Measurements from ENCODE around the gene PPP1R15B.
"Not testable (repeated sequence)": the region's sequence is repeated elsewhere in the genome, so short reads cannot be mapped to it uniquely, and the experiment has no call there.

Gene PPP1R15B

DNA sequence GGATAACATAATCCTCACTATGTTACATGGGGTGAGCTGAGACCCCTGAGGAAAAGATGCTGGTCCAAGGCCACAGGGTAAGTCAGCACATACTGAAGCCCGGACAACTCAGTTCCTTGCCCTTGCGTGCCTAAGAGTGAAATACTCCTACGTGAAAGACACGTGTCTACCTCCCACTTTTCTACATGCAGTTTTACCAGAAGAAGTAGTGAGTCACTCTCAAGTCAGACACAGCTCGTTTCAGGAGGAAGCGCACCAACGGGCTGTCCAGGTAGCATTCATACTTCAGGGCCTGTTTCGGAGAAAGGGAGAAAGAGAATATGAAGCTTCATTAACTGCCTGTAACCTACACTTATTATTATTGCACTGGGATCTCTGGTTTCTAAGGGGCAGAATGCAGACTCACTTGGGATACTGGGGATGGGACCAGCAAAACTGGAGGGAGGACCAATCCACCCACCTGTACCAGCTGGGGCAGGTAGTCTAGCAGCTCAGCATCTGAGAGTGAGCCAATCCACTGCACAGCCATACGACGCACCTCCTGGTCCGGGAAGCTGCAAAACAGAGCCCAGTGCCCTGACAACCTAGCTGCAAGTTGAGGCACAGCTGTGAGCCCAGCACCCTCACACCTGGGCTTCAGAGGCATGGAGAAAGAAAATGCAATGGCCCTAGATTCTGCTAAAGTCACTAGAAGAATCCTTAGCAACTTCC lies 32.4 kb upstream of the PPP1R15B start:
- no peak for DNase-seq (ENCODE audit: low read depth)

DNA sequence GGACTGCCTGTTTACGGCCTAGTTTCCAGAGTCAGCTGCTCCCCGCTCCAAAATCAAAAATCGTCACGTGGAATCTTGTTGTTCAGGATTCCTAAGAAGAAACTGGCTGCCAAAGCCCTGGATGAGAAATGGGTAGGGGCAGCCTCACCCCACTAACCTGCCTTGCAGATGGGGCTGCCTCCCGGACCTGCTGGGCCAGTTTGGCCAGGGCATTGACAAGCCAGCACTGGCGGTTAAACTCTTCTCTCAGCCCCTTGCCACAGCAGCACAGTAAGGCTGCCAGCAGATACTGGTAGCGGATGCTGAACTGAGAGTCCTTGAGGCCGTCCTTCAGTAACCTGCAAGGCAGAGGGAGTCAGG lies 31.6 kb upstream of the PPP1R15B start:
- no peak for DNase-seq (ENCODE audit: low read depth)

DNA sequence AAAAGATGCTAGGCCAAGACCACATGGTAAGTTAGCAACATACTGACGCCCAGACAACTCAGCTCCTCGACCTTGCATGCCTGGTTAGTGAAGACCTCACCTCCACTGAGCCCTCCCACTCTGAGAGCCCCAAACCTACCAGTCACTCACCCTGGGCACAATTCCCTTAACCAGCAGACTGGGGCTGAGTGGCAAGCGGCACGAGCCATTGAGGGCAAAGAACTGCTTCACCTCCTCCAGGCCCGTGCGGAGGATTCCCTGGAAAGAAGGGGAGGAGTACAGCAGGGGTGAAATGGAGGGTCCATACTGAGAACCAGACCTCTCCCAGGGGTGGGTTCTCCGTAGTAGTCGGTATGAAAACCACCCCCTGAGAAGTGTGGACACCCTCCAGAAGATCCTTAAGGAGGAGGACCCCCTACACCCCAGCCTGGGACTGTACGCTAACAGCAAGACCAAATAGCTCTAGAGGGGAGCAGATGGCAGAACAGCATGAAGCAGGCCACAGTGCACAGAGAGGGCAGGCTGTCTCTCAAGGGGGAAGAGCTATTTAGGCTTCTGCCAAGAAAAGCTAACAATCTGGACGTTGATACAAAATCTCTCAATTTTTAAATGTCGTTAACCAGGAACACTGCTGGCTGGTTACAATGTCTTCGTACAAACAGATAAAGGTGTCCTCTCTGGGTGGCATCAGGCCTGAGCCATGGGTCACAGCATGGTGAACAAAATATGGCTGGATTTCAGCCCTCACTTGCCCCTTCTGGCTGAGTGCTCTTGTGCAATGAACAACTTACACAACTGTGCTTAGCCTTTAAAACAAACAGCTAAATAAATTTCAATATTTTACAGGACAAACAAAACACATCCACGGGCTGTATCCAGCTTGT lies 31.0 kb upstream of the PPP1R15B start:
- no peak for DNase-seq (ENCODE audit: low read depth)

DNA sequence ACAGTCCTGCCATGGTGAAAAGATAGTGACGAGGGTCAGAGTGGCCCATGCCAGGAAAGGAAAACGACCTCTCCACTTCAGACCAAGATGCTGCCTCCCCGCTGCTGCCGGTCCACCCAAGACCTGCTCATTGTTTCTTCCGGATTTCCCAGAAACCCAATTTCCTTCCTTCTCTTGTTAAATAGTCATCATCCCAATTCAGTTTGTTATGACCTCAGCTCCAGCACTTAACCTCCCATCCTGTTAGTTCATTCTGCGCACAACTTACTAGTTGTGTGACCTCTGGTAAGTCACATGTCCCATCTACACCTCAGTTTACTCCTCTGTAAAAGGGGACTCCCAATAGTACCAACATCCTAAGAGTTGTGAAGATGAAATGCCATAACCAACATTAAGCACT lies 29.9 kb upstream of the PPP1R15B start:
- no peak for DNase-seq (ENCODE audit: low read depth)

DNA sequence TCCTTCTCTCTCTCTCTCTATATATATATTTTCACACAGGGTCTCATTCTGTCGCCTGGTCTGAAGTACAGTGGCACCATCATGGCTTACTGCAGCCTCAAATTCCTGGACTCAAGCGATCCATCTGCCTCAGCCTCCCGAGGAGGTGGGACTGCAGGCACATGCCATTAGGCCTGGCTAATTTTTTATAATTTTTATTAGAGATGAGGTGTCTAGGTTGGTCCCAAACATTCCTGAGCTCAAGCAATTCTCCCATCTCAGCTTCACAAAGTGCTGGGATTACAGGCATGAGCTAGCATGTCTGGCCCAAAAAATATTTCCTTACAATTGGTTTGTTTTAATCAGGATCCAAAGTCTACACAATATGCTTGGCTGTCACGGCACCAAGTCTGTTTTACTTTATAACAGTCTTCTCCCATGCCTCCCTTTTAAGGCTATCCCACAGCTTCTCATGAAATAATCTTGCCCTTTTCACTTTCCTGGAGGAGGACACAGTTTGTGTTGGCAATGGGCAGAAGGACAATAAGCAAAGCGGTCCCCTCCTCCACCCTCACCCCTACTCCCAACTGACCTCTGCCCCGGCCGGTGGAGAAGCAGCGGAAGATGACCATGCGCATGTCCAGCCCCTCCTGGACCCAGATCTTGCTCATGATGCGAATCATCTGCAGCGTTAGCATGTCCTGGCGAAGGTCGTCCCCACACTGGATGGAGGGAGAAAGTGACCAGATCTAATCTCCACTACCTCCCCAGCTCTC lies 28.2 kb upstream of the PPP1R15B start:
- no peak for DNase-seq (ENCODE audit: low read depth)

DNA sequence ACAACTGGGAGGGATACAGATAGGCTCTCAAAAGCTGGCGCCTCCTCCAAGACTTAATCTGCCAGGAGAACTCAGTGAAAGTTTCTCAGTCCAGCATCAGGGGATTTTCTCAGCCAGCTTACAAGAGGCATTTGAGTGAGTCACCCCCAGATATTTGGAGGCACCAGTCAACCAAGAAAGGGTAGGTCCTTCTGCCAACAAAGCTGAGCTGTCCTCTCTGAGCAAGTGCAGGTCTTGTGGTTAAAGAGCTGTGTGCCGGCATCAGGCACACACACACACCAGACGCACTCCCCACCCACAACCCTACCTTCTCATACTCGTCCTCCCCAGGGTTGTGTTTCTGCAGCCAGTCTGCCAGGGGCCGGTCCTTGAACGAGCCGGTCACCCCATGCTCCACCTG lies 27.0 kb upstream of the PPP1R15B start:
- no peak for DNase-seq (ENCODE audit: low read depth)

DNA sequence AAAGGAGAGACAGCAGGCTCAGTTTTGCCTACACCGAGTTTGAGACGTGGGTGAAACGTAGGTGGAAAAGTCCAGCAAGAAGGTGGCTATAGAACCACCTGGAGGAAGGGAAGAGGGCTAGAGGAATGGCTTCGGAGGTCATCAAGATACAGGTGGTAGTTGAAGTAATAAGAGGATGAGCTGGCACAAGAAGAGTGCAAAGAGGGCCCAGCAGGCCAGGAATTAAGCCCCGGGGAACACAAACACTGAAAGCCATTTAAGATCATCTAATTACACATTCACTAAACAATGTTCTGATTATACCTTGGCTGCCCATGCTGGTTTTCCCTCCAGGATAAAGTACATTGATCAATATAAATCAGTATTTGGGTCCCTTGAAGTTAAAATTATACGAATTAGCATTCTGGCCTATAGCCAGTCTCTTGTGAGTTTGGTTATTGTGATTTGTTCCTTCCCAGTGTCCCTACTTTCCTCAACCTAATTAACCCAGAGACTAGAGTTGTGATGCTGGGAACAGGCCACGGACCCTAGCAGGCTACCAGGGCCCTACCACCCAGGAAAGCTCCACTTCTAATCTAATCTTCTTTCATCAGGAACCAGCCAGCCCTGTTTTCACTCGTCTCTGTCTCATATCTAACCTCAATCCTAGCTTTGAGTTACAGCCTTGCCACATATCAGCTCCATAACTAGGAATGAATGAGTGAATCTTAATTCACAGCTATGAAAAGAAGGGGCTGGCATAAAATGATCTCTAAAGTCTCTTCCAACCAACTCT lies 26.4 kb upstream of the PPP1R15B start:
- DNase-seq (ENCODE audit: low read depth), result no peak

DNA sequence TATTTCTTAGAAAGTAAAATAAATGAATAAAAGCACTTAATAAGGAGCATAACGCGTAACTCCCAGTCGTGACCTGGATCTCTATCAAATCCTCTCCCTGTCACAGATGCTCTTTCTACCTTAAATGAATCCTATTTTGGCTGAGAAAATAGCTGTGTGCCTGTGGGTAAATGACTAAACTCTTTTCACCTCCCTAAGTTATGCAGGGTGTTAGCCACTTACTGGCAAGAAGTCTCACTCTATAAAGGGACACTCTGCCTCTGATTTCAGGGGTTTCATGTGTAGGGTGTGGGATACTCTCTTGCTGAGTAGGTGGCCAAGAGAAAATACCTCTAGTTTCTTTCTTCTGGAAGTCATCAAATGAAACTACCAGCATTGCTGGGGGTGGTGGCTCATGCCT lies 24.3 kb upstream of the PPP1R15B start:
- DNase-seq (ENCODE audit: low read depth), result no peak

DNA sequence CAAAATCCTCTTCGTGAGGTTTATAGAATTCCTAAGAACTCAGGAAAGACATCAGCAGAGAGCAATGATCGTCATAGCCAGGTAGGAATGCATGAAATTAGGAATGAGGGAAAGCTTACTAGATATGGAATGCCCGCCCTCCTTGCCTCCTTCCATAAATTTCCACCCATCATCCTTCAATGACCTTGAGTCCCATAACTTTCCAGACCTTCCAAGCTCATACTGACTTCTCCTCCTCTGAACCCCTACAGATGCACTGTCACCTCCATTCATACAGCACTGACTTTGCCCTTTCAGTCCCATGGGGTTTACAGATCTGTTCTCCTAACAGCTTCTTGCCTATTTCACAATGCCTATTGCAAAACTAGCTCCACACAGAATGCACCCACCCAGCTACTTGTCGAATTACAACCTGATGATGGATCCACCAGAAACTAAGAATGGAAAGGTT lies 23.8 kb upstream of the PPP1R15B start:
- no peak for DNase-seq (ENCODE audit: low read depth)

DNA sequence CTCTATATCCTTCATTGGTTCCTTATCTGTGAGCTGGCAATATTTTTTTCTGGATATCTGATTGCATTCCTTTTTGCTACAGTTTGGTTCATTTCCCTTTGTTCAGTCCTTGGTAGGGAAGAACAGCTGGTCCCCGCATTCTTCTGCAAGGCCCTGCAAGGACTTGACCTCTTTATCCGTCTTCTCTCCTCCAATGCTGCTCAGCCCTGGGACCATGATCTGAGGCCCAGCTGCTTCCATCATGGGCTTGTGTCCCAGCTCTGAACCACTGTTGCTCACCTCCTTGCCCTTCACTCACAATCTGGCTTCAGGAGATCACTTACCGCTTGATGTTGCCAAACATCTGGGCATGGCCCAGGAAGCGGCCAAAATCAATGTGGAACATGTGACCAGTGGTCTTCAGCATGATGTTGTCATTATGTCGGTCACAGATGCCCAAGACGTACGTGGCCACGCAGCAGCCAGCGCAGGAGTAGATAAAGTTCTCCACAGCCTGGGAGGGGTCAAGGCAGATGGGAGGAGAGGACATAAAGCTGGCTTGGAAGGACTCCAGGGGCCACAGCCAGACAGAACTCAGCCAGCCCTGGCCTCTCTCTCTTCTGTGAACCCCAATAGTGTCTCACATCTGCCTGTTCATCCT lies 22.6 kb upstream of the PPP1R15B start:
- no peak for DNase-seq (ENCODE audit: low read depth)

DNA sequence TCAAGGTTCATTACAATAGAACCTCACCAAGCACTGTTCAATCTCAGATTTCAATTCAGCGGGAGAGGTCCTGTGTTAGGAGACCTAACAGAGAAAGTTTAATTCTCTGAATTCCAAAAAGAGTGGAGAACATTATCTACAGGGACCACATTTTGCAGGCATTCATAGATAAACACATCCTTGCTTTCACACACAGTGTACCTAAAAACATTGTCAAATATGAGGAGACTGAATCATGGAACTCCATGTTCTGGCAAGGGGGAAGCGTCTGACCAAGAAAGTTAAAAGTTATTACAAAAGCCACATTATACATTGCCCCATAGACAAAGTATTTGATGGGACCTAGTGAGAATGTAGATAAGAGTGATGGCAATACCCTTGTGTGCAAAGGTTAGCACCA lies 21.1 kb upstream of the PPP1R15B start:
- no peak for DNase-seq (ENCODE audit: low read depth)

DNA sequence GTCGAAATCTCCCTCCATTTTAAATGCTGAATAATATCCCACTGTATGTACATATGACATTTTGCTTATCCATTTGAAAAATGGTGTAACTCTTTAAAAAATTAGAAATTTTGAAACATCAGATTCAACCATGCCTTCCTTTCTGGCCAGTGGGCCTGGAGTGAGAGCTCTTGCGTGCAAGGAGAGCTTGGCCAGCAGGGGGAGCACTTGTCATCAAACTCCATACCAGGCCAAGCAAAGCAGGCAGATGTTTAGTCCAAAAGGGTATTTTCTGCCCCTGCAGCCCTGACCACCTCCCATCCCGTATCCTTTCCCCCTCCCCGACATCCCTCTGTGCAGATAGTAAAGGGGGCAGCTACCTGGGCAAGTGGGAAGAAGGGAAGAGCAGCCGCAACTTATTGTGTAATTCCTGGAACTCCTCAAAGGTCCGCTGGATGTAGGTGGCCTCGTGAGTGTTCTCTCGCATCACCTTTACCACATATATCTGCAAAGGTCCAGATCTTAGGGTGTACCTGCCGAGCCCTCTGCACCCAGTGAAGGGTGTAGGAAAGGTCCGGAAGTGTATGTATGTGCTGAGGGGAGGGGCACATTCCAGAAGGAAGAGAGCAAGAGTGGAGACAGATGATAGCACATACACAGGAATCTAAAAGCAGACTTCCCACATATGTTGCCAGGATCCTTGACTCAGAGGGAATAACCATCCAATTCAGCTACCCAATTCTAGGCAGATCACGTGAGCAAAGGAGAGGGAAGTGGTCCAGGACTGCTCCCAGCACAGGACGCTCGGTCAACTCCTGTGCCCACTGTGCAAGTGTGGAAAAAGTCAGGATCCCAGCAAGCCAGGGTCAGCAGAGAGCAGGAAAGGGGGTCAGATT lies 19.9 kb upstream of the PPP1R15B start:
- DNase-seq (ENCODE audit: low read depth), result peak; percentile 74

DNA sequence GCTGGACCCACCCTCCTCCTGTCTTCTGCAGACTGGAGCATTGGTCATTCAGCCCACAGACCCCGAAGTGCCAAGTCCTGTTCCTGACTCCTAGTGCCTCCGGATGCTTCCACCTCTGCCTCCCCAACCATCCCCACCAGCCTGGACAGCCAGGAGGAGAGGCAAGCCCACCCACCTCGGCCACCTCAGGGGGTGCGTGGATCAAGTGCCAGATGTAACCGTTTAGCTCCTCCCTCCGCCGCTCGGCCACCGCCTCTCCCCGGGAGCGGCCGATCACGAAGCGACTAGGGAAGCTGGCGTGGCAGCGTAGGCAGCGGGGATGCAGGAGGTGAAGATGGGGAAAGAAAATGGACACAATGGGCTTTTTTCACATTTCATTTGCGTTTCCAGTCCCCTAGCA lies 18.1 kb upstream of the PPP1R15B start:
- DNase-seq (ENCODE audit: low read depth), result no peak

DNA sequence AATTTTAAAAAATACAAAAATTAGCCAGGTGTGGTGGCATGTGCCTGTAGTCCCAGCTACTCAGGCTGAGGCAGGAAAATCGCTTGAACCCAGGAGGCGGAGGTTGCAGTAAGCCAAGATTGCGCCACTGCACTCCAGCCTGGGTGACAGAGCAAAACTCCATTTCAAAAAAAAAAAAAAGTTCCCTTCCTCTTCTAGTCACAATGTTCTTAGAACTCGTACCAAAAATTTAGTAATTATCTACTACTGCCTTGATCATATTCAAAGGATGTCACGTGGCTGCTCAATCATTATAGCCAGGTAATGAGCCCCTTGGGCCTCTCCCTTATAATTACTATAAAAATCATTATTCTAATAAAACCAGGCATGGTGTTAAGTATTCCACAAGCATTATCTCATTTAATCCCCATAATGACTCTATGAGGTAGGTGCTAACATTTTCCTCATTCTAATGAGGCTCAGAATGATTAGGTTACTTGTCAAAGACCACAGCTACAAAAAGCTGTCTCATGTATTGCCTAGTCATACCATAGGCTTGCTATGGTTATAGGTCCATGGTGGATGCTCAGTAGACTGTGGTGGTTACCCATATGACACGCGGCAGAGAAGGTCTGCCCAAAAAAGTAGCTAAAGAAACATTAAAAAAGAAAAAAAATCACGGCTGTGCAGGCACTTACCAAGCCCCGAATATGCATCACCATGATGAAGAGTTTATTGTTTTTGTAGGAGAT lies 15.5 kb upstream of the PPP1R15B start:
- no peak for DNase-seq (ENCODE audit: low read depth)

DNA sequence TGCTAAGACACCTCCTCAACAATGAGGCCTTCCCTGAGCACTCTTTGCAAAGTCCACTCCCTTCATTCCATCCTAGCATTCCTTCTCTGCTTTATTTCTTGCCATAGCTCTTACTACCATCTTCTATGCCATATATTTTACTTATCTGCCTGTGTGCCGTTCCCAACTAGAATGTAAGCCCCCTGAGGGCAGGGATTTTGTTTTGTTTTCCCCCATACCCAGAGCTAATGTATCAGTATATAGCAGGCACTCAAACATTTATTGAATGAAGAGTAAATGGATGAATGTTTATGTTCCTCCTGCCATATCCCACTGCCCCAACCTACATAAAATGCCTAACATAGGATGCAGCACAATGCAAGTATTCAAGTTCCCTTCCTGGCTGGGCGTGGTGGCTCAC lies 14.9 kb upstream of the PPP1R15B start:
- DNase-seq (ENCODE audit: low read depth), result no peak

DNA sequence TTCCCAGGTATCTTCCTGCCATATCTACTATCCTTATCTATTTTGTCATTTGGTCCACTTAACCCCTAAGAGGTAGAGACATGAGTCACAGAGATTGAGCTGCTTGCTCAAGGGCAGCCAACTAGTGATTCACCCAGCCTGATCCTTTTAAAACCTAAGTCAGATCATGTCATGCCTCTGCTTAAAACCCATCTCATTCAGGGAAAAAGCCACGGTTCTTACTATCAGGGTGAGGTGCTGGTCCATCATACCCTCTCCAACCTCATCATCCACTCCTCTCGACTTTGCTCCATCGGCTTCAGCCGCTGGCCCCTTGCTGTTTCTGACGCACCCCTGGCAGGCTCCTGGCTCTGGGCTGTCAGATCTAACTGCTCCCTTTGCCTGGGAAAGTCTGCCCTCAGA lies 14.4 kb upstream of the PPP1R15B start:
- DNase-seq (ENCODE audit: low read depth), result no peak

DNA sequence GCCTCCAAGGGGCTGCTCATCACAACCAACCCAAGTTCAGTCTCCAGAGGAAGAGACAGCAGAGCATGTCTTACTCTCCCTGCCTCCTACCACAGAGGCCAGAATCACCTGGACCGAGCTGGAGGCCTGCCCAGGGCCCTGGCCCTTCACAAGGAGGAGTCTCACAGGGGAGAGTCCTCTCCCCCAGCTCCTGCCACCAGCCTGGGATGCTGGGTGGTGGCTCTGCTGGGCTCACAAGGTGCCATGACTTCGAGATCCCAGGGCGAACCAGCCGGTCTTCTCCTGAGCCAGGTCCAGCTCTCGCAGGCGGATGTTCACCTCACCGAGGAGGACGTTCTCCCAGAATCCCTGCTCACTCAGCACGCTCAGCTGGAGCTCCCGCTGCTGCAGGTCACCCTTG lies 13.0 kb upstream of the PPP1R15B start:
- no peak for DNase-seq (ENCODE audit: low read depth)

DNA sequence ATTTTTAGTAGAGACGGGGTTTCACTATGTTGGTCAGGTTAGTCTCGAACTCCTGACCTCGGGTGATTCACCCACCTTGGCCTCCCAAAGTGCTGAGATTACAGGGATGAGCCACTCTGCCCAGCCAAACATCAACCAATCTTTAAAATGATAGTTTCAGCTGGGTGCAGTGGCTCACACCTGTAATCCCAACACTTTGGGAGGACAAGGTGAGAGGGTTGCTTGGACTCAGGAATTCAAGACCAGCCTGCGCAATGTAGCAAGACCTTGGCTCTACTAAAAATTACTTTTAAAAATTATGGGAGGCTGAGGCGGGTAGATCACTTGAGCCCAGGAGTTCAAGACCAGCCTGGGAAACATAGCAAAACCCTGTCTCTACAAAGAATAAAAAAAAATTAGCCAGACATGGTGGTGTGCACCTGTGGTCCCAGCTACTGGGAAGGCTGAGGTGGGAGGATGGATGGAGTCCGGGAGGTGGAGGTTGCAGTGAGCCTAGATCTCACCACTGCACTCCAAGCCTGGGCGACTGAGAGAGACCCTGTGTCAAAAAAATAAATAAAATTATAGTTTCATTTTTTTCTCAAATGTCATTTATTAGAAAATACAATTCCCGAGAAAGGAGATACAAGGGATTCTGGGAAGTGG lies 10.6 kb upstream of the PPP1R15B start:
- DNase-seq (ENCODE audit: low read depth), result not testable (repeated sequence)

DNA sequence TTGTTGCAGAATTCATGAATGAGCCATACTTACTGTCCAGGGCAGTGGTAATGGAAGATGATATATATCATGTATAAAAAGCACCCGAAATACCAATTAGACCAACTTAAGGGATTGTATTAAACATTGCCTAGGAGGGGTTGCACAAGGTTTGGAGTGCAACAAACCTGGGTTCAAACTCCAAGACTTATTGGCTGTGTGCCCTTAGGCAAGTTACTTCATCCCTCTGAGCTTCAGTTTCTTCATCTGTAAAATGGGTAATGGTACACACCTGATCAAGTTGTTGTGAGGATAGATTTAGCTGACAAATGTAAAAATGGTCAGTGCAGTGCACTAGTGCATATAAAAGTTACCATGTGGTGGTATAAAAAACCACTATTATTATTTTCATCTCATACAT lies 9.8 kb upstream of the PPP1R15B start:
- no peak for DNase-seq (ENCODE audit: low read depth)
